Loucy (cell line): ENCODE measurements around the gene SETBP1.

ENCODE experiments used
- CTCF ChIP-seq: fragments of 200-600 bp; sonication (generic); conservative IDR thresholded peaks from 2 replicates; pipeline ENCODE4 v1.5.1; 2014; ENCODE audit warnings: mild to moderate bottlenecking, antibody characterized with exemption, low read length
- EZH2phosphoT487 ChIP-seq: fragments of 200-600 bp; IDR thresholded peaks from 2 replicates; pipeline ENCODE4 v1.6.1; 2018; ENCODE audit warnings: antibody characterized with exemption, mild to moderate bottlenecking, moderate library complexity, borderline replicate concordance

GRCh38 chr18:44796429-44797428, 116.0 kb downstream of the SETBP1 start:
- TF ChIP-seq CTCF (no peak), EZH2phosphoT487 (no peak)
